Spleen (tissue), 11 donors: Measurements from ENCODE around the gene LRMDA. TPM values are rescaled to one million over a fixed set of nuclear protein-coding genes. Genes with fewer than 3 reads are reported as not detected.

Experiments
- DNase-seq: peaks from one replicate; pipeline ENCODE4 v3.0.0-alpha.2; 2020
- H3K27ac ChIP-seq, 8 donors: fragments of 200-600 bp; sonication (generic) in 7 of 8; 1 replicate in 4 of 8; 2 replicates in 4 of 8; pipeline versions ENCODE4 v1.5.0 to v1.8.0; 2016 to 2021; ENCODE audit warnings: inconsistent platforms in 4 of 8, mild to moderate bottlenecking in 4 of 8, moderate library complexity in 1 of 8
- H3K27me3 ChIP-seq, 7 donors: fragments of 200-600 bp; sonication (generic) in 6 of 7; replicated peaks in 1 of 7; 1 replicate in 4 of 7; 2 replicates in 3 of 7; pipeline versions ENCODE4 v1.5.0 to v1.8.0; 2016 to 2021; ENCODE audit warnings: inconsistent platforms in 3 of 7, mild to moderate bottlenecking in 1 of 7
- H3K36me3 ChIP-seq, 6 donors: fragments of 200-600 bp; sonication (generic) in 5 of 6; 1 replicate in 4 of 6; 2 replicates in 2 of 6; pipeline versions ENCODE4 v1.5.0 to v1.8.0; 2016 to 2021; ENCODE audit warnings: inconsistent platforms in 2 of 6
- H3K4me1 ChIP-seq, 6 donors: fragments of 200-600 bp; sonication (generic) in 5 of 6; 1 replicate in 3 of 6; 2 replicates in 3 of 6; pipeline versions ENCODE4 v1.5.0 to v1.8.0; 2016 to 2021; ENCODE audit warnings: inconsistent platforms in 3 of 6
- H3K4me3 ChIP-seq, 8 donors: fragments of 200-600 bp; sonication (generic) in 7 of 8; 1 replicate in 4 of 8; 2 replicates in 4 of 8; pipeline versions ENCODE4 v1.5.0 to v1.8.0; 2016 to 2021; ENCODE audit warnings: inconsistent platforms in 4 of 8, mild to moderate bottlenecking in 4 of 8, moderate library complexity in 2 of 8
- H3K9me3 ChIP-seq, 8 donors: fragments of 200-600 bp; sonication (generic) in 7 of 8; 1 replicate in 4 of 8; 2 replicates in 4 of 8; pipeline versions ENCODE4 v1.5.0 to v1.8.0; 2016 to 2021; ENCODE audit warnings: inconsistent platforms in 4 of 8
- CTCF ChIP-seq, 11 experiments: fragments of 200-600 bp in 7 of 11; fragments of 450-650 bp in 4 of 11; sonication (generic) in 4 of 11; IDR thresholded peaks in 8 of 11; conservative IDR thresholded peaks in 3 of 11; 1 replicate in 7 of 11; 2 replicates in 4 of 11; pipeline versions ENCODE4 v1.4.0 to v1.8.0; 2016 to 2021; ENCODE audit warnings: antibody characterized with exemption in 11 of 11, inconsistent platforms in 4 of 11, mild to moderate bottlenecking in 1 of 11
- POLR2A ChIP-seq, 3 donors: fragments of 450-650 bp; IDR thresholded peaks; one replicate each; pipeline ENCODE4 v1.5.1; 2017; ENCODE audit warnings: antibody characterized with exemption in 3 of 3, mild to moderate bottlenecking in 1 of 3
- POLR2AphosphoS5 ChIP-seq, 3 donors: sonication (generic); formaldehyde crosslinking; IDR thresholded peaks; one replicate each; pipeline ENCODE4 v1.5.1; 2017; ENCODE audit warnings: antibody characterized with exemption in 3 of 3
- WGBS, 5 donors: extraction: QIAGEN DNeasy Blood & Tissue Kit in 3 of 5; methylation state at CpG; one replicate each; pipeline versions ENCODE4 v1.1.5 to v1.1.7; 2013 to 2018; 5-methylcytosine and 5-hydroxymethylcytosine counted together
- intact Hi-C: fragments of 100-400 bp; cut with DNase I; formaldehyde crosslinking; loops from one replicate; pipeline ENCODE4 v1.15.0; 2023; ENCODE audit warnings: low total_unique reads
- polyA plus RNA-seq, 3 donors: library from polyadenylated mRNA; stranded (reverse); fragments of 200-250 nt; gene quantifications; one replicate each; pipeline ENCODE4 v1.2.1, GENCODE V29; 2013
- total RNA-seq, 7 donors: library from RNA; depleted of rRNA in 3 of 7; stranded (reverse); fragments of >200 nt in 3 of 7; fragmentation: NEBNext Ultra II Directional in 4 of 7; extraction: Animal tissue kit (Norgen Biotek cat#: 25700) in 4 of 7; gene quantifications; one replicate each; pipeline versions ENCODE4 v1.1.0 to v1.2.1, GENCODE V29; 2016 to 2021
- donor health status: healthy with polysubstance abuse.
- donor health status: DM: no; HTN: no; CAD: no; lungs with moderate emphysema.
- donor health status: DM: no; HTN: no; CAD: no.
- donor health status: Bipolar disorder and iron deficiency.
- donor health status: healthy.
- donor health status: DM: no; HTN: no; CAD: no.
- donor health status: DM: yes; HTN: yes; CAD: no.

The LRMDA gene
- total and polyA plus RNA-seq, 10 donors = 7.3 to 46.6 (median 28.2) TPM

- no peaks in the 10 kb centered on the region for H3K36me3 ChIP-seq
- peaks cover 0 to 100% (median 81%) of the 10 kb centered on the region in 7 donors for H3K27me3 ChIP-seq
- no peak overlapping the region for H3K27ac ChIP-seq
- DNase-seq = no peak
- peak overlapping the region in 7 of 8 donors; percentile 6 to 90 (median 71) for H3K4me3 ChIP-seq
- intact Hi-C loops = loop anchor here (5.0 to 10.0 kb wide), 3 partner anchors 632 to 1580 kb away; no protein-coding TSS in a partner anchor
- 24 to 35% (median 29%) methylated on average over 45 to 56 of the region's 56 CpGs for WGBS, 5 donors
- H3K9me3 ChIP-seq = no peaks in the 10 kb centered on the region
- H3K4me1 ChIP-seq = peaks cover 12 to 89% (median 79%) of the 10 kb centered on the region in 6 donors
- TF ChIP-seq POLR2AphosphoS5 (IDR thresholded peaks at IDR 0.05) (peak in 1 of 3 donors; percentile 8), POLR2A (IDR thresholded peaks at IDR 0.05) (no peak)
Measured at GRCh38 chr10:75404815-75405597, 26.4 kb upstream of the LRMDA start.

GRCh38 chr10:75405598-75406461 is 25.6 kb upstream of the LRMDA start:
- DNase-seq = no peak
- TF ChIP-seq POLR2A (IDR thresholded peaks at IDR 0.05) (no peak), CTCF (IDR thresholded peaks at IDR 0.05 in 8 of 11, conservative IDR thresholded peaks at IDR 0.05 in 3 of 11) (no peak), POLR2AphosphoS5 (IDR thresholded peaks at IDR 0.05) (no peak)
- peaks cover 12 to 85% (median 70%) of the 10 kb centered on the region in 6 donors for H3K4me1 ChIP-seq

GRCh38 chr10:75406462-75407223 is 24.8 kb upstream of the LRMDA start:
- WGBS, 5 donors = 94 to 98% (median 95%) methylated on average over 19 to 29 of the region's 29 CpGs
- Histone ChIP-seq H3K36me3 (no peaks in the 10 kb centered on the region), H3K9me3 (no peaks in the 10 kb centered on the region), H3K4me1 (peaks cover 12 to 76% (median 62%) of the 10 kb centered on the region in 6 donors), H3K27ac (no peak overlapping the region), H3K27me3 (peaks cover 0 to 97% (median 66%) of the 10 kb centered on the region in 7 donors), H3K4me3 (peak overlapping the region in 1 of 8 donors; percentile 80)
- no peak for DNase-seq
- intact Hi-C loops = loop anchor here (10.0 kb wide), 2 partner anchors 898 to 1578 kb away; no protein-coding TSS in a partner anchor
- TF ChIP-seq CTCF (IDR thresholded peaks at IDR 0.05 in 8 of 11, conservative IDR thresholded peaks at IDR 0.05 in 3 of 11) (no peak), POLR2A (IDR thresholded peaks at IDR 0.05) (no peak), POLR2AphosphoS5 (IDR thresholded peaks at IDR 0.05) (no peak)

More at GRCh38 chr10:75405598-75406461, 25.6 kb upstream of the LRMDA start:
- intact Hi-C loops = loop anchor here (10.0 kb wide), 2 partner anchors 899 to 1579 kb away; no protein-coding TSS in a partner anchor
- 84 to 86% (median 85%) methylated on average over 38 to 39 of the region's 39 CpGs for WGBS, 5 donors
- H3K27me3 ChIP-seq = peaks cover 0 to 100% (median 74%) of the 10 kb centered on the region in 7 donors
- no peaks in the 10 kb centered on the region for H3K9me3 ChIP-seq
- no peaks in the 10 kb centered on the region for H3K36me3 ChIP-seq
- H3K4me3 ChIP-seq = peak overlapping the region in 1 of 8 donors; percentile 90
- H3K27ac ChIP-seq = no peak overlapping the region

DNA sequence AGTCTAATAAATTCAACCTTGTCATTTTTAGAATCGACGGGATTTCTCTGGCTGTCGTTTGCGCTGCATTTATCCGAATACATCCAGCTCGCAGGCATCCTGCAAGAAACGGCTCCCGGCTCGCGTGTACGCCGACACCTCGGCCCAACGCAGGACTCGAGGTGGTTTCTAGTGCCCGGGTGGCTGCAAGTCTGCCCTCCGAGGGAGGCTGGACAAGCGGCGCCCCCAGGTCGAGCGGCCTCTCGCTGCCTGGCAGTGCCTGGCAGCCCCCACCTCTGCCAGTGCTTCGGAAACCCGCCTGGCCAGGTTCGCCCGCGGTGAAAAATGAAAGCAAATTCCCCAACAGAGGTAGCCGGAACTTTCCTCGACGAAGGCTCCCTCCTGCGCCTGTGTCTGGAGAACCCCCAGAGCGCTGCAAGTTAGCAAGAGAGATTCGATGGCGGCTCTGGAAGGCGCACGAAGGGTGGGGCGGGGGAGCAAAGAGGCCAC is 24.2 kb upstream of the LRMDA start:
- DNase-seq = no peak
- WGBS, 5 donors = 36 to 46% (median 43%) methylated on average over 36 to 37 of the region's 37 CpGs
- Histone ChIP-seq H3K27ac (peak overlapping the region in 3 of 8 donors; percentile 77 to 83 (median 81)), H3K27me3 (peaks cover 0 to 91% (median 64%) of the 10 kb centered on the region in 7 donors), H3K4me3 (peak overlapping the region in 6 of 8 donors; percentile 50 to 80 (median 64)), H3K4me1 (peaks cover 12 to 70% (median 56%) of the 10 kb centered on the region in 6 donors), H3K36me3 (no peaks in the 10 kb centered on the region), H3K9me3 (no peaks in the 10 kb centered on the region)
- TF ChIP-seq POLR2AphosphoS5 (IDR thresholded peaks at IDR 0.05) (no peak), CTCF (IDR thresholded peaks at IDR 0.05 in 8 of 11, conservative IDR thresholded peaks at IDR 0.05 in 3 of 11) (no peak), POLR2A (IDR thresholded peaks at IDR 0.05) (no peak)
- intact Hi-C loops = loop anchor here (10.0 kb wide), 2 partner anchors 898 to 1578 kb away; no protein-coding TSS in a partner anchor
